Fibroblast of villous mesenchyme (primary cell): Measurements from ENCODE around the gene EVA1A. TPM values are rescaled to one million over a fixed set of nuclear protein-coding genes. Genes with fewer than 3 reads are reported as not detected.
A peak's percentile ranks its signal among the peaks of the same experiment; 100 is the strongest.

Source experiments
- DNase-seq: peaks from one replicate; pipeline ENCODE4 v3.0.0-alpha.2; 2010; ENCODE audit warnings: low read depth
- H3K4me3 ChIP-seq: 2 replicates; pipeline ENCODE4 v1.5.1; 2011; ENCODE audit warnings: low read depth, mild to moderate bottlenecking, low read length
- total RNA-seq: library from RNA; depleted of rRNA; stranded (reverse); fragments of >200 nt; gene quantifications from 2 replicates; pipeline ENCODE4 v1.2.3, GENCODE V29; 2012
- TF ChIP-seq, protein P1 (sequence below): IDR thresholded peaks from 2 replicates; pipeline ENCODE4 v1.5.1; 2012; ENCODE audit warnings: low read depth, mild to moderate bottlenecking, low read length; ENCODE audit not compliant: insufficient read depth

The EVA1A gene
- total RNA-seq, 1 donor = 44.9 TPM

DNA sequence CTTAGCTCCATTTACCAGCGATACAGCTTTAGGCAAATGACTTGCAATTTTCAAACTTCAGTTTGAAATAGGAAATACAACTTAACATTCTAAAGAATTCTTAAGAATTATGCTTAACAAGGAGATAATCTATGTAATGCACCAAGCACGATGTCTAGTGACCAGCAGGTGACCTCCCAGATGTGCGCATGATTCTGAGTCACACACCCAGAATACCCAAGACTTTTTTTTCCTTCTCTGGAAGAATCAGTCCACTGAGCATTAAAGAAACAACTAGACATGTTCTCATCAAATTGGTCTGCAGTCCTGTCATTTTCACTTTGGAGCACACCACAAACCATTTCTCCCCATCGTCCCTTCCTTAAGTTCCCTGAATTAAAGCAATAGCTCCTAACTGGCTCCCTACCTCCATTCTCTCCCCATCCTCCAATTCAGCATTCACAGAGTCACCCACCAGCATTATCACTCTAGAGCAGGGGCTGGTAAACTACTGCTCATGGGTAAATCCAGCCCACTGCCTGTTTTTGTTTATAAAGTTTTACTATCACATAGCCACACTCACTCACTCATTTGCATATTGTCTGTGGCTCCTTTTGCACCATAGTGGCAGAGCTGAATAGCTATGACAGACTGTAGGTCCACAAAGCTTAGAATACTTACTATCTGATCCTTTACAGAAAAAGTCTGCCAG lies 13.2 kb downstream of the EVA1A start:
- TF ChIP-seq, protein P1, sequence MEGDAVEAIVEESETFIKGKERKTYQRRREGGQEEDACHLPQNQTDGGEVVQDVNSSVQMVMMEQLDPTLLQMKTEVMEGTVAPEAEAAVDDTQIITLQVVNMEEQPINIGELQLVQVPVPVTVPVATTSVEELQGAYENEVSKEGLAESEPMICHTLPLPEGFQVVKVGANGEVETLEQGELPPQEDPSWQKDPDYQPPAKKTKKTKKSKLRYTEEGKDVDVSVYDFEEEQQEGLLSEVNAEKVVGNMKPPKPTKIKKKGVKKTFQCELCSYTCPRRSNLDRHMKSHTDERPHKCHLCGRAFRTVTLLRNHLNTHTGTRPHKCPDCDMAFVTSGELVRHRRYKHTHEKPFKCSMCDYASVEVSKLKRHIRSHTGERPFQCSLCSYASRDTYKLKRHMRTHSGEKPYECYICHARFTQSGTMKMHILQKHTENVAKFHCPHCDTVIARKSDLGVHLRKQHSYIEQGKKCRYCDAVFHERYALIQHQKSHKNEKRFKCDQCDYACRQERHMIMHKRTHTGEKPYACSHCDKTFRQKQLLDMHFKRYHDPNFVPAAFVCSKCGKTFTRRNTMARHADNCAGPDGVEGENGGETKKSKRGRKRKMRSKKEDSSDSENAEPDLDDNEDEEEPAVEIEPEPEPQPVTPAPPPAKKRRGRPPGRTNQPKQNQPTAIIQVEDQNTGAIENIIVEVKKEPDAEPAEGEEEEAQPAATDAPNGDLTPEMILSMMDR = no peak
- H3K4me3 ChIP-seq = no peak overlapping the region
- peak; percentile 77 for DNase-seq

DNA sequence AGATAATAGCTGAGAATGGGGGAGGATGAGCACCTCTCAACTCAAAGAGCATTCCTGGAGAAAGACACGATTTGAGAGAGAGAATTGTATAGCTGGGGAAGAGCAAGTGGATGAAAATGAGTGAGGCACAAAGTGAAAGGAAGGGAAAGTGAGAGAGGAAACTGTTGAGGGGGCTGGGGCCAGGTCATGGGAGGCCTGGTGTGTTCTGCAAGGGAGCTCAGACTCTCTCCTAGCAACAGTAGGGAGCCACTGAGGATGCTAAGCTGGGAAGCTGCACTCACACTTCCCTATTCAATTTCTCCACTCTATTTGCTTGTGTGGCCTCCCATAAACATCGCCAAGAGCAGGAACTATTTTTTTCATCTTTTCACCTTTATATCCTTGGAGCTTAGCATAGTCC lies 14.8 kb downstream of the EVA1A start:
- no peak overlapping the region for H3K4me3 ChIP-seq
- DNase-seq = no peak
- TF ChIP-seq, protein P1 = no peak

DNA sequence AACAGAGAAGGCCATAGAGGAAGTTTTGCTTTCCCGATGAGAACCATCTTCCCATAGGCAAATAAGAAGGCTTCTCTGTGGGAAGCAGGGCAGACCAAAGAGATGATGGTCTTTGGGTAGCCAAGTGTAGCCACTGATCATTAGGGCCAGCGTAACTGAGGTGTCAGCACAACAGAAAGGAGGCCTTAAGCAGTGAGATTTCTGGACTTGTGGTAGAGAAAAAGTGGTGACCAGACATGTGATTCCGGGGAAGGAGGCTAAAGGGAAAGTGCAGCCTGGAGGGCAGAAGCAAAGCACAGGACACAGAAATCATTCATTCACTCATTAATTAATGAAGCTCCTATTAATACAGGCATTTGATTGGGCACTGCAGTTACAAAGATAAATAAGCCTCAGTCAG lies 15.4 kb downstream of the EVA1A start:
- no peak for DNase-seq
- TF ChIP-seq, protein P1 = no peak
- no peak overlapping the region for H3K4me3 ChIP-seq

DNA sequence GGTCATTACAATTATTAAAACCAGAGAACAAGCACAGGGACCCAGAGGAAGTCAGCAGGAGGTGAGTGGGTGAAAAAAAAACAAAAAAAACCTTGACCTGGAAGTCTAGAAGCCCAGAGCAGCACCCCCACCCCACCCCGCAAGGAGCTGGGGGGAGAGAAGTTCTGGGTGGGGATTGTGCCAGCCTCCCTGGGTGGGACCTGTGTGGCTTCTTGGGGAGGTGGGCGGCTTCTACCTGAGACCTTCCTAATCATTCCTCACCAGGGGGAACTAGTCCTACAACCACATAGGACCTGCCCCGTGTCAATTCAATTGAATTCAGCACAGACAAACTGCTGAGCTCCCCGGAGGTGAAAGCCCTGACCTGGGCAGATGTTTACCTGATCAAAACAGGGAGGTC lies 17.3 kb downstream of the EVA1A start:
- no peak overlapping the region for H3K4me3 ChIP-seq
- TF ChIP-seq, protein P1 = no peak
- no peak for DNase-seq

DNA sequence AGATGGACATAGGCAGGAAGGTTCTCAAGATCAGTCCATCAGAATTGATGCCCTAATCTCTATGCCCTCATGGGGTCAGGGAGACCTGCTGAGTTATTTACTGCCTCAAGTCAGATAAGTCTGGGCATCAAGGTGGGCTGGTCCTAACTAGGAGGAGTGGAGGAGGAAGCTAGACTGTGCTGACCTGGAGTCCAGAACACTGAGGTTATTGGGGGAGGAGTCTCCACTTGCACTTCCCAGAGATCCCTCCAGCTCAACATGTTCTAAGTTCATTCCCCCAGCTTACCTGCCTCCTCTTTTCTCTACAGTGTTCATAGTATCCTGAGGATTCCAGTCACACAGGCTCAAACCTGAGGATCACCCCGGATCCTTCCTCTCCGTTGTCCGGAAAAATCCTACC lies 19.3 kb downstream of the EVA1A start:
- TF ChIP-seq, protein P1 = no peak
- H3K4me3 ChIP-seq = no peak overlapping the region
- no peak for DNase-seq

DNA sequence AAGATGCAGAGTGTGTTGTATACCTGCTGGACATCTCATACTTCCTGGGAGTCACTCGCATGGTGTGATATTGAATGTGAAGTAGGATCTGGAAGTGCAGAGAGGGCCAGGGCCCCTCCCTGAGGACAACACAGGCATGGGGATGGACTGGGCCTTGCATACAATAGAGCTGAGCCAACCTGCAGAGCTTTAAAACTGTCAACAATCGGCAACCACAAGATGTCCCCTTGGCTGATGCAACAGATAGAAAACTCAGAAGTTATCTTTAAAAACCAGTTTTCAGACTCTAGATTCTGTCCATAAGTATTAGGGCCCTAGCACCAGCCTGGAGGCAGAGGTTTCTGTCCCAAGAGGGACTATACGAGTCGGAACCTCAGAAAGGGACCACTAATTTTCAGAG lies 19.7 kb downstream of the EVA1A start:
- no peak overlapping the region for H3K4me3 ChIP-seq
- TF ChIP-seq, protein P1 = no peak
- DNase-seq = no peak

DNA sequence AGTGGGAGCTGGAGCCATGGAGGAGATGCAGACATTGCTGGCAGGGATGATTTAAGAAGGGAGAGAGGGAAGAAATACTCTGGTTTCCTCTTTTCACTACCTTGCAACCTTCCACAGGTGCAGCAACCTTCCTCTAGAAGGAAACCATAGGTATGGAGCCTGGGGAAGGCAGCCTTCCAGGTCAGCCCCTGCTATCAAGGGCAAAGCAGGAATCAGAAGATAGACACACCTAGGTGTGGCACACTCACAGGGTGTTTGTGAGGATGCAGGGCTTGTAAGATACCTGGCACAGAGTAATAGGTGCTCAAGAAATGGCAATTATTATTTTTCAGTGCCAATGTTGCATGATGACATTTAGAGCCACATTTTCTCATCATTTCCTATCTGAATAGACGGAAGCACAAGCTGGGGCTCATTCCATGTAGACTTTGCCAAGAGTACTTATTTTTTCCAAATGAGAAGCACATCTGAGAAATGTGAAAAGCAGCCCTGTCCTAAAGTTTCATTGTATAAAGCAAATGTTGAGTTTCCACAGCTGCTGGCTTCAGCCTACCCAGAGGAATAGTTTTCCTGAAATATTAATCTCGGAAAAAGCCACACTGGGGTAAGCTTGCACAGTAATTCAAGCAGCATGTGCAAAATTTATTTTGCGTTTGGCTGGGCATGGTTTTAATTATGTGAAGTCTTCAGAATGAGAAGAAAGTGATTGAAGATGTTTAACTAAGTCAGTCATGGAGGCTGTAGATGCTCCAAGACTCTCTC lies 20.6 kb downstream of the EVA1A start:
- TF ChIP-seq, protein P1 = no peak
- no peak overlapping the region for H3K4me3 ChIP-seq
- DNase-seq = no peak
